ENCODE measurements around the gene WDR44. TPM values are rescaled to one million over a fixed set of nuclear protein-coding genes. Genes with fewer than 3 reads are reported as not detected.

WDR44 gene
- total RNA-seq, 1 experiment from 2014 or later, result 18.4 TPM

GRCh38 chrX:118448273-118448783 lies 102.4 kb downstream of the WDR44 start:
- H3K27me3 Mint-ChIP-seq (ENCODE audit: low read depth), result no peaks in the 10 kb centered on the region
- no peaks in the 10 kb centered on the region for H3K4me1 Mint-ChIP-seq
- peaks cover 20% of the 10 kb centered on the region for H3K36me3 Mint-ChIP-seq
- DNase-seq (ENCODE audit: low spot score) (no peak), ATAC-seq (no peak)
- ChIA-PET POLR2A (no interaction called here), CTCF (interaction anchor here (1.4 kb wide), 1 partner anchor 11 kb away, joined by 4 read pairs; no protein-coding TSS in a partner anchor)
- no peak overlapping the region for H3K4me3 Mint-ChIP-seq
- TF ChIP-seq ARID4B (CRISPR knock-in tag; IDR thresholded peaks at IDR 0.05; ENCODE audit: borderline replicate concordance), result no peak
- no peak for TF ChIP-seq TP53 (CRISPR knock-in tag; IDR thresholded peaks at IDR 0.05)
- no peak for TF ChIP-seq ATF1 (CRISPR knock-in tag; IDR thresholded peaks at IDR 0.05)
- TF ChIP-seq NR1H2 (CRISPR knock-in tag; IDR thresholded peaks at IDR 0.05), result no peak
- TF ChIP-seq USF2 (CRISPR knock-in tag; IDR thresholded peaks at IDR 0.05), result no peak
- TF ChIP-seq NR2C2 (CRISPR knock-in tag; IDR thresholded peaks at IDR 0.05), result no peak
- TF ChIP-seq ZMAT4 (CRISPR knock-in tag; IDR thresholded peaks at IDR 0.05), result no peak
- TF ChIP-seq CREM (CRISPR knock-in tag; IDR thresholded peaks at IDR 0.05), result no peak
- TF ChIP-seq TEAD4 (CRISPR knock-in tag; IDR thresholded peaks at IDR 0.05), result no peak
- no peak for TF ChIP-seq SMAD4 (CRISPR knock-in tag; IDR thresholded peaks at IDR 0.05)
- no peak for TF ChIP-seq USF1 (CRISPR knock-in tag; IDR thresholded peaks at IDR 0.05)
- no peak for TF ChIP-seq FOXJ3 (CRISPR knock-in tag; IDR thresholded peaks at IDR 0.05; ENCODE audit: borderline replicate concordance)
- no peak for TF ChIP-seq ZNF121 (CRISPR knock-in tag; IDR thresholded peaks at IDR 0.05)
- no peak for TF ChIP-seq HMGA2 (CRISPR knock-in tag; IDR thresholded peaks at IDR 0.05)
- TF ChIP-seq SOX15 (CRISPR knock-in tag; IDR thresholded peaks at IDR 0.05), result no peak
- TF ChIP-seq TEAD1 (CRISPR knock-in tag; IDR thresholded peaks at IDR 0.05), result no peak
- no peak for TF ChIP-seq AFF4 (CRISPR knock-in tag; IDR thresholded peaks at IDR 0.05; ENCODE audit: borderline replicate concordance)
- no peak for TF ChIP-seq TCF7 (CRISPR knock-in tag; IDR thresholded peaks at IDR 0.05; ENCODE audit: low read depth)
- no peak for TF ChIP-seq ATF3 (CRISPR knock-in tag; conservative IDR thresholded peaks at IDR 0.05)
- no peaks in the 10 kb centered on the region for H3K9me3 Mint-ChIP-seq
- H3K27ac Mint-ChIP-seq, result no peak overlapping the region
